Measurements from ENCODE around the gene SETD6. TPM values are rescaled to one million over a fixed set of nuclear protein-coding genes. Genes with fewer than 3 reads are reported as not detected.

SETD6 gene
- total RNA-seq, 1 experiment from 2014 or later: 19.5 TPM

- H3K4me1 Mint-ChIP-seq (ENCODE audit: insufficient read depth, unreplicated experiment): peaks cover 6% of the 10 kb centered on the region
- no TSS peak for BruUV-seq (replicated peaks)
- ChIA-PET POLR2A (no interaction called here), CTCF (interaction anchor here (0.6 to 2.1 kb wide), 20 partner anchors 9 to 559 kb away, joined by 3 to 18 read pairs (median 4); no protein-coding TSS in a partner anchor)
- intact Hi-C loops (cut with micrococcal nuclease): loop anchor here (1.0 kb wide), 2 partner anchors 126 to 149 kb away; no protein-coding TSS in a partner anchor
- peak overlapping the region; percentile 65 for H3K27ac Mint-ChIP-seq (ENCODE audit: low read depth, unreplicated experiment)
- H3K27me3 Mint-ChIP-seq (ENCODE audit: insufficient read depth, unreplicated experiment): no peaks in the 10 kb centered on the region
- H3K36me3 Mint-ChIP-seq (ENCODE audit: insufficient read depth, unreplicated experiment): peaks cover 24% of the 10 kb centered on the region
- H3K9me3 Mint-ChIP-seq (ENCODE audit: unreplicated experiment): no peaks in the 10 kb centered on the region
- DNase-seq (ENCODE audit: unreplicated experiment): peak; percentile 80
- no peak overlapping the region for H3K4me3 Mint-ChIP-seq (ENCODE audit: unreplicated experiment)
- peak; percentile 89 for TF ChIP-seq CTCF (IDR thresholded peaks at IDR 0.05; ENCODE audit: unreplicated experiment)
Observed at GRCh38 chr16:58511933-58512815, 3.1 kb upstream of the SETD6 start.

- ChIA-PET CTCF (interaction anchor here (0.6 to 2.0 kb wide), 15 partner anchors 12 to 319 kb away, joined by 3 to 7 read pairs (median 3); no protein-coding TSS in a partner anchor), POLR2A (interaction anchor here (1.3 kb wide), 1 partner anchor 114 kb away, joined by 7 read pairs; no protein-coding TSS in a partner anchor)
- TF ChIP-seq CTCF (IDR thresholded peaks at IDR 0.05; ENCODE audit: unreplicated experiment): no peak
- peaks cover 41% of the 10 kb centered on the region for H3K36me3 Mint-ChIP-seq (ENCODE audit: insufficient read depth, unreplicated experiment)
- no peak overlapping the region for H3K27ac Mint-ChIP-seq (ENCODE audit: low read depth, unreplicated experiment)
- intact Hi-C loops (cut with micrococcal nuclease): no loop called here
- no peaks in the 10 kb centered on the region for H3K27me3 Mint-ChIP-seq (ENCODE audit: insufficient read depth, unreplicated experiment)
- no peak for DNase-seq (ENCODE audit: unreplicated experiment)
- no TSS peak for BruUV-seq (replicated peaks)
- H3K4me3 Mint-ChIP-seq (ENCODE audit: unreplicated experiment): peak overlapping the region; percentile 93
- no peaks in the 10 kb centered on the region for H3K9me3 Mint-ChIP-seq (ENCODE audit: unreplicated experiment)
- peaks cover 6% of the 10 kb centered on the region for H3K4me1 Mint-ChIP-seq (ENCODE audit: insufficient read depth, unreplicated experiment)
Observed at GRCh38 chr16:58513874-58514273, 1.4 kb upstream of the SETD6 start.

GRCh38 chr16:58515871-58516767 is 802 bp downstream of the SETD6 start:
- no peak for TF ChIP-seq CTCF (IDR thresholded peaks at IDR 0.05; ENCODE audit: unreplicated experiment)
- BruUV-seq (replicated peaks): no TSS peak
- peak overlapping the region; percentile 92 for H3K27ac Mint-ChIP-seq (ENCODE audit: low read depth, unreplicated experiment)
- CTCF ChIA-PET: interaction anchor here (0.5 to 4.5 kb wide), 6 partner anchors 64 to 768 kb away, joined by 3 to 21 read pairs (median 3); no protein-coding TSS in a partner anchor
- intact Hi-C loops (cut with micrococcal nuclease): no loop called here
- peak; percentile 51 for DNase-seq (ENCODE audit: unreplicated experiment)
- no peaks in the 10 kb centered on the region for H3K27me3 Mint-ChIP-seq (ENCODE audit: insufficient read depth, unreplicated experiment)
- peaks cover 60% of the 10 kb centered on the region for H3K36me3 Mint-ChIP-seq (ENCODE audit: insufficient read depth, unreplicated experiment)
- POLR2A ChIA-PET: interaction anchor here (0.7 to 1.9 kb wide), 7 partner anchors 31 to 272 kb away, joined by 3 to 5 read pairs (median 4); partner anchors contain the start of gene CNOT1
- peaks cover 6% of the 10 kb centered on the region for H3K4me1 Mint-ChIP-seq (ENCODE audit: insufficient read depth, unreplicated experiment)
- no peaks in the 10 kb centered on the region for H3K9me3 Mint-ChIP-seq (ENCODE audit: unreplicated experiment)
- peak overlapping the region; percentile 93 for H3K4me3 Mint-ChIP-seq (ENCODE audit: unreplicated experiment)

Data from MCF 10A (cell line).